H1 (cell line): ENCODE results near the gene PATJ. TPM values are rescaled to one million over a fixed set of nuclear protein-coding genes. Genes with fewer than 3 reads are reported as not detected.
"Not testable (repeated sequence)": the region's sequence is repeated elsewhere in the genome, so short reads cannot be mapped to it uniquely, and the experiment has no call there.

Experiments
- CTCF ChIA-PET: fragments of 300-600 bp; sonication (Branson Sonifier 250); formaldehyde crosslinking; loops from one replicate; lab custom pipeline; 2021; ENCODE audit not compliant: partially characterized antibody; lab: Charles Lee
- POLR2A ChIA-PET: fragments of 300-600 bp; sonication (Branson Sonifier 250); formaldehyde crosslinking; loops from one replicate; lab custom pipeline; 2021; ENCODE audit warnings: inconsistent platforms; ENCODE audit not compliant: partially characterized antibody; lab: Charles Lee
- DNase-seq, 2 experiments: peaks; one replicate each; pipeline versions ENCODE4 v3.0.0 to v3.0.0-alpha.2; 2010 to 2022; ENCODE audit warnings: low spot score in 2 of 2, low read depth in 1 of 2, mixed read lengths in 1 of 2
- FAIRE-seq: peaks from 2 replicates; lab custom pipeline; 2011; peaks lifted over from hg19 to GRCh38; lab: Jason Lieb, UNC
- H2AFZ ChIP-seq: 2 replicates; pipeline ENCODE4 v1.8.1; 2012; ENCODE audit warnings: low read length, inconsistent platforms
- H2AK5ac ChIP-seq: 2 replicates; pipeline ENCODE4 v1.6.1; 2013; ENCODE audit warnings: low read depth, low read length
- H2BK120ac ChIP-seq: replicated peaks from 2 replicates; pipeline ENCODE3; 2013; ENCODE audit warnings: low read depth, low read length, inconsistent platforms
- H2BK12ac ChIP-seq: 2 replicates; pipeline ENCODE4 v1.6.1; 2013; ENCODE audit warnings: low read depth, low read length
- H2BK15ac ChIP-seq: 2 replicates; pipeline ENCODE4 v1.6.1; 2013; ENCODE audit warnings: low read length
- H2BK20ac ChIP-seq: 2 replicates; pipeline ENCODE4 v1.6.1; 2013; ENCODE audit warnings: low read length
- H2BK5ac ChIP-seq: 2 replicates; pipeline ENCODE4 v1.6.1; 2013; ENCODE audit warnings: low read depth, low read length
- H3K14ac ChIP-seq: 2 replicates; pipeline ENCODE4 v1.6.1; 2013; ENCODE audit warnings: inconsistent platforms; ENCODE audit not compliant: insufficient read length
- H3K18ac ChIP-seq: 2 replicates; pipeline ENCODE4 v1.6.1; 2013; ENCODE audit warnings: low read length; ENCODE audit errors: extremely low read depth
- H3K23ac ChIP-seq: 2 replicates; pipeline ENCODE4 v1.6.1; 2013; ENCODE audit warnings: inconsistent platforms; ENCODE audit not compliant: insufficient read length
- H3K23me2 ChIP-seq: 2 replicates; pipeline ENCODE4 v1.6.1; 2013; ENCODE audit warnings: low read depth, low read length
- H3K27ac ChIP-seq: 2 replicates; pipeline ENCODE4 v1.6.1; 2011; ENCODE audit warnings: low read depth, low read length, inconsistent platforms
- H3K27me3 ChIP-seq, 4 experiments: replicated peaks in 1 of 4; 1 replicate in 1 of 4; 2 replicates in 3 of 4; pipeline versions ENCODE4 v1.6.1 to v1.8.1; 2011 to 2013; ENCODE audit warnings: low read length in 3 of 4, mild to moderate bottlenecking in 3 of 4, inconsistent platforms in 2 of 4, mixed read lengths in 2 of 4, moderate library complexity in 1 of 4; ENCODE audit not compliant: control insufficient read depth in 3 of 4, insufficient read depth in 3 of 4; ENCODE audit errors: extremely low read depth in 1 of 4
- H3K36me3 ChIP-seq, 4 experiments: 2 replicates each; pipeline versions ENCODE4 v1.6.1 to v1.8.1; 2011 to 2013; ENCODE audit warnings: mild to moderate bottlenecking in 4 of 4, low read length in 3 of 4, moderate library complexity in 2 of 4, control low read depth in 1 of 4, inconsistent platforms in 1 of 4; ENCODE audit not compliant: insufficient read depth in 4 of 4, control insufficient read depth in 2 of 4
- H3K4ac ChIP-seq: replicated peaks from 2 replicates; pipeline ENCODE3; 2013; ENCODE audit warnings: low read length, low read depth, mixed read lengths, inconsistent platforms; ENCODE audit not compliant: insufficient read length
- H3K4me1 ChIP-seq, 4 experiments: replicated peaks in 1 of 4; 1 replicate in 1 of 4; 2 replicates in 3 of 4; pipeline versions ENCODE4 v1.6.1 to v1.8.1; 2011 to 2013; ENCODE audit warnings: low read length in 3 of 4, inconsistent platforms in 2 of 4, mixed read lengths in 1 of 4; ENCODE audit not compliant: insufficient read depth in 4 of 4, control insufficient read depth in 3 of 4
- H3K4me2 ChIP-seq, 2 experiments: 2 replicates each; pipeline versions ENCODE4 v1.6.1 to v1.8.1; 2011 to 2013; ENCODE audit warnings: low read depth in 2 of 2, low read length in 2 of 2, control low read depth in 1 of 2, inconsistent platforms in 1 of 2, mild to moderate bottlenecking in 1 of 2; ENCODE audit not compliant: insufficient read depth in 1 of 2
- H3K4me3 ChIP-seq, 4 experiments: fragments of 200-600, 300-600 bp in 1 of 4; sonication (generic), shearing (Covaris generic), sonication (Bioruptor Twin) in 1 of 4; 2 replicates each; pipeline versions ENCODE4 v1.5.1 to v1.8.1; 2011 to 2016; ENCODE audit warnings: low read length in 4 of 4, low read depth in 3 of 4, control low read depth in 2 of 4, inconsistent platforms in 2 of 4, mild to moderate bottlenecking in 2 of 4, mixed read lengths in 1 of 4, moderate library complexity in 1 of 4; ENCODE audit not compliant: insufficient read depth in 2 of 4; ENCODE audit errors: extremely low read depth in 1 of 4
- H3K56ac ChIP-seq: replicated peaks from 2 replicates; pipeline ENCODE3; 2013; ENCODE audit warnings: low read depth, mild to moderate bottlenecking, mixed read lengths, low read length, inconsistent platforms; ENCODE audit not compliant: insufficient read length
- H3K79me1 ChIP-seq: 2 replicates; pipeline ENCODE4 v1.6.1; 2013; ENCODE audit warnings: low read depth, low read length, control low read depth
- H3K79me2 ChIP-seq, 2 experiments: 2 replicates each; pipeline versions ENCODE4 v1.6.1 to v1.8.1; 2012 to 2013; ENCODE audit warnings: low read length in 2 of 2, mild to moderate bottlenecking in 2 of 2, inconsistent platforms in 1 of 2; ENCODE audit not compliant: insufficient read depth in 2 of 2, control insufficient read depth in 1 of 2
- H3K9ac ChIP-seq, 4 experiments: replicated peaks in 1 of 4; 1 replicate in 1 of 4; 2 replicates in 3 of 4; pipeline versions ENCODE4 v1.6.1 to v1.8.1; 2011 to 2013; ENCODE audit warnings: low read depth in 3 of 4, low read length in 3 of 4, control low read depth in 2 of 4, mild to moderate bottlenecking in 2 of 4, moderate library complexity in 2 of 4, inconsistent platforms in 1 of 4; ENCODE audit errors: extremely low read depth in 1 of 4
- H3K9me3 ChIP-seq, 2 experiments: 2 replicates each; pipeline versions ENCODE4 v1.6.1 to v1.8.1; 2012 to 2013; ENCODE audit warnings: mild to moderate bottlenecking in 2 of 2, moderate library complexity in 2 of 2, control low read depth in 1 of 2, inconsistent platforms in 1 of 2, low read depth in 1 of 2, low read length in 1 of 2, mixed read lengths in 1 of 2; ENCODE audit not compliant: insufficient read depth in 2 of 2
- H4K20me1 ChIP-seq, 2 experiments: replicated peaks in 1 of 2; 2 replicates each; pipeline versions ENCODE3 to v1.8.1; 2011 to 2013; ENCODE audit warnings: inconsistent platforms in 2 of 2, low read length in 2 of 2, mild to moderate bottlenecking in 1 of 2; ENCODE audit not compliant: insufficient read depth in 2 of 2, control insufficient read depth in 1 of 2
- H4K5ac ChIP-seq: 2 replicates; pipeline ENCODE4 v1.6.1; 2013; ENCODE audit warnings: low read length, low read depth, mixed read lengths, inconsistent platforms; ENCODE audit not compliant: insufficient read length
- H4K8ac ChIP-seq: 2 replicates; pipeline ENCODE4 v1.8.0; 2013; ENCODE audit warnings: mild to moderate bottlenecking, moderate library complexity, low read length, inconsistent platforms; ENCODE audit not compliant: insufficient read depth; ENCODE audit errors: extremely low read depth
- H4K91ac ChIP-seq: replicated peaks from 2 replicates; pipeline ENCODE3; 2013; ENCODE audit warnings: low read length, mixed read lengths, inconsistent platforms; ENCODE audit not compliant: insufficient read length
- CEBPB ChIP-seq: IDR thresholded peaks from 2 replicates; pipeline ENCODE4 v1.6.1; 2012; ENCODE audit warnings: low read depth, low read length
- EGR1 ChIP-seq: IDR thresholded peaks from 2 replicates; pipeline ENCODE4 v1.6.1; 2011; ENCODE audit warnings: low read depth, low read length, borderline replicate concordance
- WGBS, 2 experiments: shearing (Covaris generic) in 1 of 2; methylation state at CpG; one replicate each; pipeline versions ENCODE4 v1.1.6 to v1.1.7; 2013 to 2015; ENCODE audit warnings: low lambda C conversion rate in 2 of 2, mixed read lengths in 2 of 2, inconsistent platforms in 1 of 2, low coverage in 1 of 2, missing lambda C conversion rate in 1 of 2; ENCODE audit not compliant: insufficient replicate concordance in 2 of 2, insufficient coverage in 1 of 2, insufficient read length in 1 of 2; ENCODE audit errors: extremely low coverage in 1 of 2, missing lambda C conversion rate in 1 of 2; 5-methylcytosine and 5-hydroxymethylcytosine counted together
- polyA plus RNA-seq, 7 experiments: library from polyadenylated mRNA; depleted of rRNA in 3 of 7; stranded (reverse) in 5 of 7; unstranded in 2 of 7; fragments of >200 nt in 5 of 7; fragments of 200-250 nt in 2 of 7; gene quantifications; 1 replicate in 5 of 7; 2 replicates in 1 of 7; 4 replicates in 1 of 7; pipeline versions ENCODE4 v1.2.1 to v1.2.3, GENCODE V29; 2011 to 2013; ENCODE audit warnings: missing spikeins in 2 of 7, mixed read lengths in 2 of 7
- total RNA-seq: library from RNA; stranded (reverse); fragmentation: NEBNext Ultra II Directional; extraction: Animal tissue kit (Norgen Biotek cat#: 25700); gene quantifications from 2 replicates; pipeline ENCODE4 v1.2.1, GENCODE V29; 2021

Gene PATJ
- total and polyA plus RNA-seq, 2 of the 8 experiments (the other 6 are each of a cell fraction or from before 2014, with no cell fraction given): 8.2 to 55.6 TPM

GRCh38 chr1:62161711-62162110 is 419.4 kb downstream of the PATJ start (continued):
- no peak for TF ChIP-seq EGR1
- no peak for TF ChIP-seq CEBPB

GRCh38 chr1:62170380-62170779 is 428.1 kb downstream of the PATJ start:
- H3K4me2 ChIP-seq, H4K5ac ChIP-seq, H3K27me3 ChIP-seq, H3K23ac ChIP-seq, H3K79me1 ChIP-seq, H3K4me3 ChIP-seq, H3K23me2 ChIP-seq, H3K4ac ChIP-seq, H3K14ac ChIP-seq, H2AFZ ChIP-seq, H3K36me3 ChIP-seq, H4K8ac ChIP-seq, H3K9me3 ChIP-seq, H3K56ac ChIP-seq, H2BK5ac ChIP-seq, H2BK15ac ChIP-seq, H3K4me1 ChIP-seq, H4K20me1 ChIP-seq, H3K79me2 ChIP-seq, FAIRE-seq, H3K9ac ChIP-seq, H3K27ac ChIP-seq, H3K18ac ChIP-seq, H2BK120ac ChIP-seq, H2AK5ac ChIP-seq, H4K91ac ChIP-seq, DNase-seq: not testable (repeated sequence)
- CTCF ChIA-PET: interaction anchor here (1.2 to 1.8 kb wide), 2 partner anchors 11 to 86 kb away, joined by 3 to 7 read pairs; no protein-coding TSS in a partner anchor
- POLR2A ChIA-PET: interaction anchor here (0.9 to 12.6 kb wide), 4 partner anchors 11 to 43 kb away, joined by 3 to 414 read pairs (median 6); partner anchors contain the start of gene L1TD1
- 0 out of 2 replicates have a peak overlapping the region, but pooled peaks have one; percentile 32 for H2BK20ac ChIP-seq
- H2BK12ac ChIP-seq: 0 out of 2 replicates have a peak overlapping the region, but pooled peaks have one; percentile 17
- WGBS, 2 experiments: 93% methylated on average over 9 of the region's 10 CpGs; no CpG with 5 or more reads in 1 of the 2 experiments
